Gastrocnemius medialis (tissue), 4 donors: ENCODE results near the gene ODAM. TPM values are rescaled to one million over a fixed set of nuclear protein-coding genes. Genes with fewer than 3 reads are reported as not detected.
"Not testable (repeated sequence)": the region's sequence is repeated elsewhere in the genome, so short reads cannot be mapped to it uniquely, and the experiment has no call there.

Source experiments
- ATAC-seq, 2 donors: fragments of 150-250 bp; one replicate each; pipeline ENCODE4 v1.9.1; 2016
- DNase-seq, 2 donors: peaks; one replicate each; pipeline ENCODE4 v3.0.0-alpha.2; 2019
- H3K27ac ChIP-seq, 4 donors: fragments of 200-600 bp; sonication (generic); 1 replicate in 1 of 4; 2 replicates in 3 of 4; pipeline ENCODE4 v1.5.1; 2016 to 2018; ENCODE audit warnings: mild to moderate bottlenecking in 2 of 4, moderate library complexity in 1 of 4
- H3K27me3 ChIP-seq, 3 donors: fragments of 200-600 bp; sonication (generic) in 2 of 3; 1 replicate in 1 of 3; 2 replicates in 2 of 3; pipeline versions ENCODE4 v1.5.1 to v1.6.0; 2016 to 2019; ENCODE audit warnings: mild to moderate bottlenecking in 1 of 3, moderate library complexity in 1 of 3
- H3K36me3 ChIP-seq, 2 donors: fragments of 200-600 bp; sonication (generic) in 1 of 2; one replicate each; pipeline ENCODE4 v1.5.1; 2017 to 2018
- H3K4me1 ChIP-seq, 2 donors: fragments of 200-600 bp; sonication (generic) in 1 of 2; one replicate each; pipeline ENCODE4 v1.5.1; 2016 to 2017; ENCODE audit warnings: mild to moderate bottlenecking in 2 of 2
- H3K4me3 ChIP-seq, 4 donors: fragments of 200-600 bp; sonication (generic) in 3 of 4; 1 replicate in 1 of 4; 2 replicates in 3 of 4; pipeline ENCODE4 v1.5.1; 2016 to 2019; ENCODE audit warnings: mild to moderate bottlenecking in 2 of 4
- H3K9me3 ChIP-seq, 3 donors: fragments of 200-600 bp; sonication (generic) in 2 of 3; 1 replicate in 1 of 3; 2 replicates in 2 of 3; pipeline ENCODE4 v1.5.1; 2016 to 2019
- POLR2A ChIP-seq, 2 donors: fragments of 450-650 bp; IDR thresholded peaks; one replicate each; pipeline ENCODE4 v1.6.1; 2017; ENCODE audit warnings: antibody characterized with exemption in 2 of 2, mild to moderate bottlenecking in 2 of 2, moderate library complexity in 2 of 2
- in situ Hi-C, 4 donors: fragments of 200-750 bp; cut with MboI; loops; one replicate each; pipeline versions ENCODE4 v1.15.0 to v1.8.0; 2017; ENCODE audit warnings: low sequenced_read_pairs in 4 of 4
- intact Hi-C: fragments of 100-400 bp; cut with DNase I; formaldehyde crosslinking; loops from one replicate; pipeline ENCODE4 v1.15.1; 2023; ENCODE audit warnings: low total_unique reads
- total RNA-seq, 4 donors: library from RNA; depleted of rRNA; stranded (reverse); fragments of >200 nt; gene quantifications; one replicate each; pipeline versions ENCODE4 v1.1.0 to v1.2.3, GENCODE V29; 2016
- TF ChIP-seq, protein P1 (sequence below), 5 experiments: fragments of 450-650 bp in 3 of 5; fragments of 200-600 bp in 2 of 5; sonication (generic) in 2 of 5; IDR thresholded peaks in 4 of 5; conservative IDR thresholded peaks in 1 of 5; 1 replicate in 4 of 5; 2 replicates in 1 of 5; pipeline ENCODE4 v1.5.1; 2016 to 2019; ENCODE audit warnings: antibody characterized with exemption in 5 of 5, mild to moderate bottlenecking in 3 of 5, moderate library complexity in 3 of 5

Gene ODAM
- total RNA-seq, 4 donors from 2014 or later, result not detected

DNA sequence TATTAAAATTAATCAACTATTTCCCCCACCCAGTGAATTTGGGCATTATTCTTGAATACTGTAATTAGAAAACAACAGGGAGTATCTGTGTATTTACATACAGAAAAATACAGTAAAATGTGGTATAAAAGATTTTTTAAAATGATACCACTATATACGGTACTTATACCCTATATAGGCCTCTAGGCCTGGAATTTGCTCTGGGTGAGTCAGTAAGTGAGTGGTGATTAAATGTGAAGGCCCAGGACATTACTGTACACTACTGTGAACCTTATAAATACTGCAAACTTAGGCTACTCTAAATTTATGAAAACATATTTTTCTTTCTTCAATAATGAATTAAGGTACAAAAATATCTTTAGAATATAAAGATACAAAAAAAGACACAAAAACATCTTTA lies 40.6 kb downstream of the ODAM start:
- Histone ChIP-seq H3K9me3 (no peaks in the 10 kb centered on the region), H3K4me3 (no peak overlapping the region), H3K27ac (no peak overlapping the region), H3K27me3 (no peaks in the 10 kb centered on the region), H3K4me1 (no peaks in the 10 kb centered on the region), H3K36me3 (no peaks in the 10 kb centered on the region)
- intact Hi-C loops (no loop called here), in situ Hi-C loops (no loop called here)
- no peak for DNase-seq
- TF ChIP-seq POLR2A (IDR thresholded peaks at IDR 0.05), result no peak
- TF ChIP-seq, protein P1, sequence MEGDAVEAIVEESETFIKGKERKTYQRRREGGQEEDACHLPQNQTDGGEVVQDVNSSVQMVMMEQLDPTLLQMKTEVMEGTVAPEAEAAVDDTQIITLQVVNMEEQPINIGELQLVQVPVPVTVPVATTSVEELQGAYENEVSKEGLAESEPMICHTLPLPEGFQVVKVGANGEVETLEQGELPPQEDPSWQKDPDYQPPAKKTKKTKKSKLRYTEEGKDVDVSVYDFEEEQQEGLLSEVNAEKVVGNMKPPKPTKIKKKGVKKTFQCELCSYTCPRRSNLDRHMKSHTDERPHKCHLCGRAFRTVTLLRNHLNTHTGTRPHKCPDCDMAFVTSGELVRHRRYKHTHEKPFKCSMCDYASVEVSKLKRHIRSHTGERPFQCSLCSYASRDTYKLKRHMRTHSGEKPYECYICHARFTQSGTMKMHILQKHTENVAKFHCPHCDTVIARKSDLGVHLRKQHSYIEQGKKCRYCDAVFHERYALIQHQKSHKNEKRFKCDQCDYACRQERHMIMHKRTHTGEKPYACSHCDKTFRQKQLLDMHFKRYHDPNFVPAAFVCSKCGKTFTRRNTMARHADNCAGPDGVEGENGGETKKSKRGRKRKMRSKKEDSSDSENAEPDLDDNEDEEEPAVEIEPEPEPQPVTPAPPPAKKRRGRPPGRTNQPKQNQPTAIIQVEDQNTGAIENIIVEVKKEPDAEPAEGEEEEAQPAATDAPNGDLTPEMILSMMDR (IDR thresholded peaks at IDR 0.05 in 4 of 5, conservative IDR thresholded peaks at IDR 0.05 in 1 of 5), result no peak
- ATAC-seq, result no peak

DNA sequence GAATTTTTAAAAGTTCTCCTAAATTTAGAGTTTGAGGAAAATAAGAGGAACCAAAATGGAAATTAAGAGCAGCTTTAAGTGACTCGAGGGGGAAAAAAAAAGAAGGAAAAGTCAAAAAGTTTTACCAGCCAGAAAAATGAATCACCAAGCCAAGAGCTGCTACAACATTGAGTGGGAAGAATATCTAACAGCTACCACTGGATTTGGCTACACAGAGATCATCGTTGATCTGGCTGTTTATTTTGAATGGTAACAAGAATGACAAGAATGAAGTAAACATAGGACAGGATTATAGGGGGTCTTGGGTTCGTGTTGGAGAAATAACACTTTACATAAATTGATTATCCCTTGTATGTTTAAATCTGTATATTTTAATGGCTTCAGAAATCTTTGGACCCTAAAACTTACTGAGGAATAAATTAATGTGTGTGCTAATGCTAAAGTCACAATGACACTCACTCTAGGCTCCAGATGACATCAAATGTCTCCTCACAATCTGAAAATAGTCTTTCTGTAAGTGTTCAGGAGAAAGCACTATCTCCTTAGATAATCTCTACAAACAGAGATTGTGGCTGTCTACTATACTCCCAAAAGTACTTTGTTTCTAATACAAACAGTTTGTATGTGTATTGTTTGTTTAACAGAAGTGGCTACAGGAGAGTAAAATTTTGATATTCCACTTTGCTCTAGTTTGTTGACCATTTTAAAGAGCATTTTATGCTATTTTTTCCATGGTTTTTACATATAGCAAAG lies 43.8 kb downstream of the ODAM start:
- in situ Hi-C loops, result no loop called here
- no peak for ATAC-seq
- no peak overlapping the region for H3K27ac ChIP-seq
- H3K4me3 ChIP-seq, result no peak overlapping the region
- H3K27me3 ChIP-seq, result no peaks in the 10 kb centered on the region
- intact Hi-C loops, result no loop called here
- no peaks in the 10 kb centered on the region for H3K36me3 ChIP-seq
- no peak for DNase-seq
- H3K9me3 ChIP-seq, result no peaks in the 10 kb centered on the region
- TF ChIP-seq, protein P1 (IDR thresholded peaks at IDR 0.05 in 4 of 5, conservative IDR thresholded peaks at IDR 0.05 in 1 of 5), result no peak
- no peak for TF ChIP-seq POLR2A (IDR thresholded peaks at IDR 0.05)
- H3K4me1 ChIP-seq, result no peaks in the 10 kb centered on the region

DNA sequence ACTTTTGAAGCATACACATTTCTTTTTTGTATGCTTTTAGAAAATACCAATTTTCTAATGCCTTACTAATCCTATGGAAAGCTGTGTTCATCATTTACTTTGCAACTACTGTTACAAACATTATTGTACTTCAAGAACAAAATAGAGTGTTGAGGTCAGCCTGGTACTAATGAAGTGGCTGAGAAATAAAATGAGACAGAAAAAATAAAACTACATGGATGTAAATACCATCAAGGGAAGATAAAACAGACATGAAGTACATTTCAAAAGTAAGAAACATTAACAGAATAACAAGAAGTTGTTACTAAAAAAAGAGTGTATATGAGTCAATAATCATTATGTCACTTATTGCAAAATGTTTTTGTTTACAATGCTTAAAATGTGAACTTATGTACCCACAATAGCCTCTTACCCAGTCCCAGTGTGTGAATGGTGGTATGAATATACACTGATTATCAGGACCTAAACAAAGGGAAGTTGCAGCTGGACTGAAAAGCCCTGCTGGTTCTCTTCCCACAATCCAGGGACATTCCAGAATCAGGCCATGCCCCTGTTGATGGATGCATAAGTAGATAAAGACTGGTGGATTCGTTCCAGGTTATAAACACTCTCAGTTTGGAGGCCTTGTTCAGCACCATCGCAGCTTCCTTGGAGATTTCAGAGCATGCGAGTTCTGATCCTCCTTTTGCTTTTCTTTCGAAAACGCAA lies 44.5 kb downstream of the ODAM start:
- DNase-seq (no peak), ATAC-seq (no peak)
- Histone ChIP-seq H3K36me3 (no peaks in the 10 kb centered on the region), H3K27ac (no peak overlapping the region), H3K27me3 (no peaks in the 10 kb centered on the region), H3K9me3 (no peaks in the 10 kb centered on the region), H3K4me1 (no peaks in the 10 kb centered on the region), H3K4me3 (no peak overlapping the region)
- no peak for TF ChIP-seq POLR2A (IDR thresholded peaks at IDR 0.05)
- TF ChIP-seq, protein P1 (IDR thresholded peaks at IDR 0.05 in 4 of 5, conservative IDR thresholded peaks at IDR 0.05 in 1 of 5), result no peak
- in situ Hi-C loops (no loop called here), intact Hi-C loops (no loop called here)

- intact Hi-C loops, H3K9me3 ChIP-seq, DNase-seq, H3K4me3 ChIP-seq, H3K4me1 ChIP-seq, H3K27me3 ChIP-seq, ATAC-seq, H3K36me3 ChIP-seq, in situ Hi-C loops, H3K27ac ChIP-seq: not testable (repeated sequence)
Measured at GRCh38 chr4:70242297-70242696, 46.8 kb downstream of the ODAM start, which contains the start of gene CSN3. Gene CSN3, plus strand, starts transcription at chr4:70242597. Its CDS starts 2,223 bp downstream, at chr4:70244820.

GRCh38 chr4:70243091-70243490 lies 47.6 kb downstream of the ODAM start:
- Histone ChIP-seq H3K9me3 (no peaks in the 10 kb centered on the region), H3K27me3 (no peaks in the 10 kb centered on the region), H3K36me3 (no peaks in the 10 kb centered on the region), H3K4me1 (no peaks in the 10 kb centered on the region), H3K4me3 (no peak overlapping the region), H3K27ac (no peak overlapping the region)
- intact Hi-C loops, result no loop called here
- in situ Hi-C loops, result no loop called here
- DNase-seq (no peak), ATAC-seq (no peak)
- no peak for TF ChIP-seq POLR2A (IDR thresholded peaks at IDR 0.05)
- TF ChIP-seq, protein P1 (IDR thresholded peaks at IDR 0.05 in 4 of 5, conservative IDR thresholded peaks at IDR 0.05 in 1 of 5), result no peak
